GM12875 (cell line): ENCODE measurements around the gene CTU2.

Source experiments
- H3K4me3 ChIP-seq: one replicate; pipeline ENCODE4 v1.5.1; 2011; ENCODE audit warnings: low read depth, low read length, control low read depth
- TF ChIP-seq, protein P1 (sequence below): IDR thresholded peaks from 2 replicates; pipeline ENCODE4 v1.5.1; 2011; ENCODE audit warnings: low read depth, mild to moderate bottlenecking, control low read depth, inconsistent platforms, low read length, moderate library complexity, borderline replicate concordance; ENCODE audit not compliant: insufficient read depth

The CTU2 gene

GRCh38 chr16:88672776-88673175 lies 33.5 kb upstream of the CTU2 start:
- no peak overlapping the region for H3K4me3 ChIP-seq
- TF ChIP-seq, protein P1, sequence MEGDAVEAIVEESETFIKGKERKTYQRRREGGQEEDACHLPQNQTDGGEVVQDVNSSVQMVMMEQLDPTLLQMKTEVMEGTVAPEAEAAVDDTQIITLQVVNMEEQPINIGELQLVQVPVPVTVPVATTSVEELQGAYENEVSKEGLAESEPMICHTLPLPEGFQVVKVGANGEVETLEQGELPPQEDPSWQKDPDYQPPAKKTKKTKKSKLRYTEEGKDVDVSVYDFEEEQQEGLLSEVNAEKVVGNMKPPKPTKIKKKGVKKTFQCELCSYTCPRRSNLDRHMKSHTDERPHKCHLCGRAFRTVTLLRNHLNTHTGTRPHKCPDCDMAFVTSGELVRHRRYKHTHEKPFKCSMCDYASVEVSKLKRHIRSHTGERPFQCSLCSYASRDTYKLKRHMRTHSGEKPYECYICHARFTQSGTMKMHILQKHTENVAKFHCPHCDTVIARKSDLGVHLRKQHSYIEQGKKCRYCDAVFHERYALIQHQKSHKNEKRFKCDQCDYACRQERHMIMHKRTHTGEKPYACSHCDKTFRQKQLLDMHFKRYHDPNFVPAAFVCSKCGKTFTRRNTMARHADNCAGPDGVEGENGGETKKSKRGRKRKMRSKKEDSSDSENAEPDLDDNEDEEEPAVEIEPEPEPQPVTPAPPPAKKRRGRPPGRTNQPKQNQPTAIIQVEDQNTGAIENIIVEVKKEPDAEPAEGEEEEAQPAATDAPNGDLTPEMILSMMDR = no peak

DNA sequence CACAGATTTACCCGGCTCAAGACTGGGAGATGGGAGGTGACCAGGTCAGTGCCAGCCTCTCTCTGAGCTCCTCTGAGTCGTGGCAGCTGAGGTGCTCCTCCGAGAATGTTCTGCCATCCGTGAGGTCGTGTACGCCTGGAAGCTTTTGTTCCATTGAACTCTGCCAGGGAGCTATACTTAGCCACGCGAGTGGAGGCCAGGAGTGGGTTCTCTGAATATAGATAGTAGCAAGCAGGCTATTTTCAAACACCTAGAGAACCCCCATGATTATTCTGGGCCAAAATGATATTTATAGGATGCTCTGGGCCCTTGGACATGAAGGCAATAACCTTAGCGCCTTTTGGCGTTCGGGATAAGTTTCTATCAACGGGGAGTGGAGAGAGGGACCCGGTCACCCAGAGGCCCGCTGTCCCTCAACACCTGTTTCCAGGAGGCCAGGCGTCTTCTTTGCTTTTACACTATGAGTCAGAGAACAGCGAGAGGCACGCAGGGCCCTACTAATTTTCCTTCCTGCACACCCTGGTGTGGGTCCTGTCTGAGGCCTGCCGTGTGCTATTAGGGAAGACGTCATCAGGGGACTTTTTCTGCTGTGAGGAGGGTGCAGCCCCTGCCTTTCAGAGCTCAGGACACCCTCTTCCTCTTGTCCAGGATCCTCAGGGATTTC lies 32.5 kb upstream of the CTU2 start:
- TF ChIP-seq, protein P1 = no peak
- H3K4me3 ChIP-seq = no peak overlapping the region

GRCh38 chr16:88676502-88677242 lies 29.6 kb upstream of the CTU2 start:
- H3K4me3 ChIP-seq = no peak overlapping the region
- TF ChIP-seq, protein P1 = no peak

GRCh38 chr16:88677721-88678120 lies 28.6 kb upstream of the CTU2 start:
- TF ChIP-seq, protein P1 = no peak
- no peak overlapping the region for H3K4me3 ChIP-seq

DNA sequence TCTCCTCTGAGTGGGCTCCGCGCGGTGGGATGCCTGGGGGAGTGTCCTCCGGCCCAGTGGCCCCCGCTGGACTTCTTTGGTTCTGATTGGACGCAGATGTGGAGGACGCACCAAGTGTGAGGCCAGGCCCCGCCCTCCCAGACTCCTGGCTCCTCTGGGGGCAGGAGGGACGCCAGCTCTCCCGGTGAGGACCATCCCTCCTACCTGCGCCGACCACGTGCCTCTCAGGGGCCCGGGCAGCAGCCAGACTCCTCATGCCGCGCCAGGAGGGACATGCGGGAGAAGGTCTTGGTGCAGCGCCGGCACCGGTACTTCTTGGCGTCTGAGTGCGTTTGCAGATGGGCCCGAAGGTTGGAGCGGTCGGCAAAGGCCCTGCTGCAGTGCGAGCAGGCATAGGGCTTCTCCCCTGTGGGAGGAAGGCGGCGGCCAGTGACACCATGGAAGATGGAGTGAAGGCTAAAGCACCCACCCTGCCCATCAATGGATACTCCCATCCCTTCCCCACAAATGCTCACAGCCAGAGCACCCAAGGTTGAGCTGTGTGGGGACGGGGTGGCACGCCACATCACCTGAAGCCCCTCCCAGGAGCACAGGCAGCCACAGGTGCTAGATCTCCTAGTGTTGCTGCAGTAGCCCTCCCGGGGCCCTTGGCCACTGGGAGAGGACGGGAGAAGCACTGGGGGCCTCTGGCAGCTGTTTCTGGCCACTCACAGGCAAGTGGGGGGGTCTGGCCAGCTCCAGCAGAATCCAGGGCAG lies 27.9 kb upstream of the CTU2 start:
- H3K4me3 ChIP-seq = no peak overlapping the region
- TF ChIP-seq, protein P1 = no peak

GRCh38 chr16:88680554-88681083 lies 25.7 kb upstream of the CTU2 start:
- TF ChIP-seq, protein P1 = no peak
- peak overlapping the region; percentile 34 for H3K4me3 ChIP-seq
